DLD1 (cell line): Measurements from ENCODE around the gene NSMCE4A.
"Not testable (repeated sequence)": the region's sequence is repeated elsewhere in the genome, so short reads cannot be mapped to it uniquely, and the experiment has no call there.

ENCODE experiments used
- in situ Hi-C: cut with HindIII; loops from 2 replicates; pipeline ENCODE4 v1.10.0; 2017; ENCODE audit warnings: low sequenced_read_pairs

Gene NSMCE4A

DNA sequence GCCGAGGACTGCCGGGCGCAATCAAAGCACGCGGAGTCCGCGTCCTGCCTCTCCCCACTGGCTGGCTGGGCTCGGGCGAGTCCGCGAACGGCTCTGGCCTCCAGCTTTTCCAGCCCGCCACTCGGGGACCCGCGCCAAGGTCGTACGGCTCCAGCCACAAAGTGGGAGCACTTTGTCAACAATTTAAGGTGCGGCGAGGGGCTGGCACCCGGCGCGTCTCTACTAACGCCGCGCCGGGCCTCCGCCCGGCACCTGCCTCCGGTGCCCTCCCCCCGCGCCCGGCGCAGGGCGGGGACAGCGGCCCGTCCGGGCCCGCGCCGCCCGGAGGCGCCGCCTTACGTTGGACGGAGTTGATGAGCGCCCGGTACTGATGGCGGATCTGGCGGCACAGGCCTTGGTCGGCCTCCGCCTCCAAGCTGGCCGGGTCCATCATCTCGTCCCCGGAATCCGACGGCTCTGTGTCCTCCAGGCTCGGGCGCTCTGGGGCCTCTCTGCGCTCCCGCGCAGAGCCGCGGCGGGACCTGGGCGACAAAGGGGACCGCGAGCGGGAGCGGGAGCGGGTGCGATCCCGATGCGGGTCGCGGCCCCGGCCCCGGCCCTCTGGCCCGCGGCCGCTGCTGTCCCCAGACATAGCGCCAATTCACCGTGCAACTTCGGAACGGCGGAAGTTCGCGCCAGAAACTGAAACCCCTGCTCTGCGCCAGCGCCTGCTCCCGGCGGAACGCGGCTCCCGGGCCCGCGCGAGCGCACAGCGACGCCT lies at the start of gene NSMCE4A:
Gene NSMCE4A, minus strand, starts transcription at position 683 of the 760 bp plus-strand sequence. Its CDS starts 52 bp downstream, at position 631.
- in situ Hi-C loops: no loop called here

- in situ Hi-C loops: not testable (repeated sequence)
Measured at GRCh38 chr10:122023257-122023656, 48.2 kb upstream of the NSMCE4A start.

- in situ Hi-C loops: no loop called here
Measured at GRCh38 chr10:122022276-122022675, 47.3 kb upstream of the NSMCE4A start.

GRCh38 chr10:122021828-122022227 lies 46.8 kb upstream of the NSMCE4A start:
- in situ Hi-C loops: no loop called here

DNA sequence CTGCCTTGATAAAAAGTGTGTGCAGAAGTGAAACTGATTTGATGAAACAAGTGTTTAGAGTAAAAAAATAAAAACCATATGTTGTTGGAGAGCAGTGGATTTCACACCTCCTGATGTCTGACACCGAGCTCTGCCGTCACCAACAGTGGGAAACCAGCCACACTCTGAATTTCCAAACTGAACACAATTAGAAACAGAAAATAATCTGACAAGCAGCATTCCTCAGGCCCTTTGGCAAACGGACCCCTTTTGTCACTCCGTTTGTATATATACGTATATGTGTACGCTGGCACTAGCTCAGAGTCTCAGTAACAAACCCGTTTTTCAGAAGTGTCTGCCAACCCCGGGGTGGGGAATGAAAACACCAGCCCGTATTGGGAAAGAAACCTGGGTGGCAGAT lies 46.4 kb upstream of the NSMCE4A start:
- in situ Hi-C loops: no loop called here

DNA sequence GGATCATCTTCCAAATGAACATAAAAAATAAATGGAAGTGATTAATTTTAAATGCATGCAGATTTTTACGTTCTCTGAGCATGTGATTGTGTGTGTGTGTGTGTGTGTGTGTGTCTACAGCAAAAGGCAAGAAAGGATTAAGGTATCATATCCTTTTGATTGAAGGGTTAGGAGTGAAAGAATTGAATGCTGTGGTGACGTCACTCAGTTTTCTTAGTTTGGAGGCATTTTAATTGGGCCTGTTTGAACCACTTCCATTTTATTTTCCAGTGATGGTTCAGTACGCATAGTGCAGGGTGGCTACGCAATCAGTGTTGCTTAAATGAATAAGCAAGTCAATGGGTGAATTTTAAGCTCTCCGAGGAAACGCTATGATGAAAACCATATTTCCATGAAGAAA lies 45.2 kb upstream of the NSMCE4A start:
- in situ Hi-C loops: no loop called here

GRCh38 chr10:122019414-122019975 lies 44.5 kb upstream of the NSMCE4A start:
- in situ Hi-C loops: no loop called here

DNA sequence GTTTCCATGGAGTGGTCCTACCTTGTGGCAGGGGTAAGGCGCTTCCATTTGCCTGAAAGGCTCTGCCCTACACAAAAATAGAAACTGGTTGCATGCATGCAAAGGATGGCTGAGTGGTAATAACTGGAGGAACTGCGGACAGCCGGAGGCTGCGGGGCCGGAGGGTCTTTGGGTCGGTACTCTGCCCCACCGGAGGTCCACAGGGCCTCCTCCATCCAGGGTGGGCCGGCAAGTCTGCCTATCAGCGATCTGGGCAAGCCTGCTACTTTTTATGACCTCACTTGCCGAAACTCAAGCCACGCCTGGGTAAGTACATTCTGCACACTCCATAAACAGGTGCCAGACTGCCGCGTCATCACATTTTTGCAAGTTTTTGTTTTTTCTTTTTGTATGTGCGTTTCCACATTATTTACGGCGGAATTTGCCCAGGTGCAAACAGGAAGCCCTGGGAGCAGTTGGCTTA lies 44.0 kb upstream of the NSMCE4A start:
- in situ Hi-C loops: no loop called here

DNA sequence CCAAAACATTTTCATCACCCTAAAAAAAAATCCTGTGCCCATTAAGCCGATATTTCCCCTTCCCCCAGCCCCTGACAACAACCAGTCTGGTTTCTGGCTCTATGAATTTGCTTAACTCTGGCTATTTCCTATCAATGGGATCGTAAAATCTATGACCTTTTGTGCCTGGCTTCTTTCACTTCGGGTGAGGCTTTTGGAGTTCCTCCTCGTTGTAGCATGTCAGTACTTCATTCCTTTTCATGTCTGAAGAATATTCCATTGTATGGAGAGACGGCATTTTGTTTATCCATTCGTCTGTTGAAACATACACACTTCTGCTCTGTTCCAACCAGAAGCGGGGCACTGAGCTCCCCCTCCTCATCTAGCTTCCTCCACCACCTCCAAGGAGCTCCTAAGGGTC lies 43.5 kb upstream of the NSMCE4A start:
- in situ Hi-C loops: no loop called here

- in situ Hi-C loops: not testable (repeated sequence)
Measured at GRCh38 chr10:122017926-122018325, 42.9 kb upstream of the NSMCE4A start.

DNA sequence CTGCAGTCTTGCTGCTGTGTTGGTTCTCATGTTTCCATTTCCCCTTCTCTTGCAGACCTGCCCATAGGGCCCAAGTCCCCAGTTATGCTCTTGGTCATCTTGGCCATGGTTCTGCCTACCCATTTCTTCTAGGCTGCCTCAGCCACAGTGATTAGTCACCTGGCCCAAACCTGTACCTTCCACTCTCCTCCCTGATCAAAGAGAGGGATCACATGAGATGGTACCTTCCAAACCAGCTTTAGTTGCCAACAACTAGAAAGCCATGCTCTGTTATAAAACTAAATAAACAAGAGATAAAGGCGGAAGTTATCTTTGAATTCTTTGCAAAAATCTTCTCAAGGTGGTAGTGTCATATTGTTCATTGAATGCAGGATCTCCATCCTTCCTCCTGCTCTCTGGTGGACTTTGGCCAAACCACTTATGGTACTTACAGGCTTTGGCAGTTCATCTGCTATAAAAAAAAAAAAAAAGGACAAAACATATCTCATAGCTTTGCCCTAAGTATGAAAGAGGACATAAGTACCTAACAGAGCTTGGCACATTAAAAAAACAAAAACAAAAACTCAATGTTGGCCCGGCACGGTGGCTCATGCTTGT lies 39.7 kb upstream of the NSMCE4A start:
- in situ Hi-C loops: no loop called here

- in situ Hi-C loops: no loop called here
Measured at GRCh38 chr10:122013311-122013780, 38.3 kb upstream of the NSMCE4A start.

GRCh38 chr10:122012731-122013130 lies 37.7 kb upstream of the NSMCE4A start:
- in situ Hi-C loops: no loop called here

DNA sequence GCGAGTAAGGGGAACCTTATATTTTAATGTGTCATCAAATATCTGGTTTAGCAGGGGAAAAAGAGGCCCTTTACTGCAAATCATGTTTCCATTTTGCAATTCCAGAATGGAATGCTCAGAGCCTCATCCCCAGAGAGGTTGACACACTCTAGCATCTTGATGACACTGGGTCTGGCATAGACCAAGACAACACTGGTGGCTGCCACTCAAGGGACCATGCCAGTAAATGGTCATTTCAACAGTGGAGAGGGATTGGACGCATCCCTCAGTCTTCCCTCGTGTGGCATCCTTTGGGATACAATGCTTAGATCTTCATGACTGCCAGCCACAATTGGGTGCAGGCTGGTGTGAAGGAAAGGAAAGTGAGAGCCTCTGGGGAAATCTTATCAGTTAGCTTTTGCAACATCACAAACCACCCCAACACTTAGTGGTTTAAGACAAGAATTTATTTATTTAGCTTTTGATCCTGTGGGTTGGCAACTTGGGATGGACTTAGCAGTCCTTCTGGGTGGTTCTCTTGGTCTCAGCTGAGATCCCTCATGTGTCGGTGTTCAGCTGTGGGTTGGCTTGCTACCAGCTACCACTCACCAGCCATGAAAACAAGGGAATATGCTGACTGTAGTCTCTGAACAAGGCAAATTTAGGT lies 35.5 kb upstream of the NSMCE4A start:
- in situ Hi-C loops: no loop called here

GRCh38 chr10:122007415-122007814 lies 32.4 kb upstream of the NSMCE4A start:
- in situ Hi-C loops: no loop called here

DNA sequence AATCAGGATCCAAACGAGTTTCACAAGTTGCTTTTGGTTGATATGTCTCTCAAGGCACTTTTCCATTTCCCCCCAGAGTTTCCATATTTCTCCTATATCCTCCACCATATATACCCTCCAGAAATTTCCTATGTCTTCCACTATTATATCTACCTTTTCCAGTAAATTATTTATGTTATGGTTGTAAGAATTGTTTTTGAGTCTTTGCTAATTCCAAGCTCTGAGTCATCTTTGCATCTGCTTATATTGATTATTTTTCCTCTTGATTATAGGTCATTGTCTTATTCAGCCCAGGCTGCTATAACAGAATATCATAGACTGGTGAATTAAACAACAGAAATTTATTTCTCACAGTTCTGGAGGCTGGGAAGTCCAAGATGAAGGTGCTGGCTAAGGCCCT lies 26.7 kb upstream of the NSMCE4A start:
- in situ Hi-C loops: no loop called here

GRCh38 chr10:121999301-121999700 lies 24.3 kb upstream of the NSMCE4A start:
- in situ Hi-C loops: no loop called here

DNA sequence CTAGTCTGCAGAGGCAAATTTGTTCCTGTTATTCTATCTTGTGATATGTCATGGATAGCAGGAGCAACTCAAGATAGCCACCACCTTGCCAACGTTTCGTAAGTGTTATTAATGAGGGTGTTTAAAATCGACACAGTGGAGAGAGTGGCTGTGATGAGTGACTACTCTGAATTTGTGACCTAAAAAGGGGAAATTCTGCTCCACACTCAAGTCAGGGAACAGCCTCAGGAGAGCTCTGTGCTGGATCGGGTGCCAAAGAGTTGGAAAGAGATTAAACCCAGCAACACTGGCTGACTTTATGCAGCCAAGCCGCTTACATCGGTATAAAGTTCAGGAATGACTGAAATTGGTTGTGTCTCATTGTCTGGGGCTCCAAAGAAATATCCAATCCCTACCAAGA lies 23.4 kb upstream of the NSMCE4A start:
- in situ Hi-C loops: no loop called here

DNA sequence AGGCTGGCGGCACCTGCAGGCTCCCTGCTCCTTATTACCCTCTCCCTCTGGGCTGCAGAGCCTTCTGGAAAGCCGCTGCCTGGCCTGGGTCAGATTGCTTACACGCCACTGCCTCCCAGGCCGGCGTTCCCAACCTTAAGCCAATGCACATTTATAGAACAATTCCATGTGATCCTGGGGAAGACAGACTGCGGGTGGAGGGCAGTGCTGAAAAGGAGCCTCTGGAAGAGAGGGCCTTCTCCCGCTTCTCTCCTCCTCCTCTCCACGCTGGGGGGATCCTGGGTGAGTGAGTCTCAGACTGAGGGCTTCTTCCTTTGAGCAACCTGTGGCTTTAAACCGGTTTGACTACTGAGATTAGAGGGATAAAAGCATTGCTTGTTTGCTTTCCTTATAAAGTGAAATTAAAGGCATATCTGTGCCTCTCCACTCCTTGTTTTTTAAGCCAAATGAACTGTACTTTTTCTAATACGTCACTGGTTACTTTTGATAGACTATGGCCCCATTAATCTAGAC lies 19.5 kb upstream of the NSMCE4A start:
- in situ Hi-C loops: no loop called here

- in situ Hi-C loops: not testable (repeated sequence)
Measured at GRCh38 chr10:121991727-121992126, 16.7 kb upstream of the NSMCE4A start.

DNA sequence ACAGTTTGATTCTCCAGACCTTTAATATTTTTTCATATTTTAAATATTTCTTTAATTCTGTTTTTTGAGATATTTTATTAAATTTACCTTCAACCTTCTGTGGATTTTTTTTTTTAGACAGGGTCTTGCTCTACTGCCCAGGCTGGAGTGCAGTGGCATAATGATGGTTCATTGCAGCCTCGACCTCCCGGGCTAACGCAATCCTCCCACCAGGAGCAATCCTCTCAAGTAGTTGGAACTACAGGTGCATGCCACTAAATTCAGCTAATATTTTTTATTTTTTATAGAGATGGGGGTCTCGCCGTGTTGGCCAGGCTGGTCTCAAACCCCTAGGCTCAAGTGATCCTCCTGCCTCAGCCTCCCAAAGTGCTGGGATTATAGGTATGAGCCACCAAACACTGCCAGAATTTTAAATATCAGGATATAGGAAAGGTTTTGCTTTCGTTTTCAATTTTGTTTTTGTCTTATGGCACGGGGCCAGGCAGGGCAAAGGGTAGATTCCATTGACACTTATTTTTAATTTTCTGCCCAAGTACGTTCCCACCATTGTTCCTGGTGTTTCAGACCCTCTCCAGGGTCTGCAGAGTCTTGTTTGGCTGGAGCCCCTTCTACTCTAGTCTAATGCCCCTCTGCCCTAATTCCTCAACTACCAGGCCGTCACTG lies 15.1 kb upstream of the NSMCE4A start:
- in situ Hi-C loops: no loop called here
